ENCODE measurements around the gene SOCS3.

Gene SOCS3

GRCh38 chr17:78392295-78392694 is 32.4 kb upstream of the SOCS3 start:
- no peak for DNase-seq
- peaks cover 12% of the 10 kb centered on the region for H3K4me1 ChIP-seq (ENCODE audit: control insufficient read depth, insufficient read depth, low read length, poor library complexity, severe bottlenecking)
- H3K36me3 ChIP-seq (ENCODE audit: control insufficient read depth, insufficient read depth, low read length), result peaks cover 27% of the 10 kb centered on the region
- H3K4me3 ChIP-seq (ENCODE audit: insufficient read depth, low read depth, low read length, poor library complexity, severe bottlenecking), result no peak overlapping the region
- no peaks in the 10 kb centered on the region for H3K27me3 ChIP-seq (replicated peaks; ENCODE audit: control insufficient read depth, insufficient read depth, low read length, poor library complexity, severe bottlenecking)
- H3K27ac ChIP-seq (ENCODE audit: insufficient read depth, low read length, poor library complexity, severe bottlenecking), result no peak overlapping the region
- no peaks in the 10 kb centered on the region for H3K9me3 ChIP-seq (ENCODE audit: control insufficient read depth, low read length)

DNA sequence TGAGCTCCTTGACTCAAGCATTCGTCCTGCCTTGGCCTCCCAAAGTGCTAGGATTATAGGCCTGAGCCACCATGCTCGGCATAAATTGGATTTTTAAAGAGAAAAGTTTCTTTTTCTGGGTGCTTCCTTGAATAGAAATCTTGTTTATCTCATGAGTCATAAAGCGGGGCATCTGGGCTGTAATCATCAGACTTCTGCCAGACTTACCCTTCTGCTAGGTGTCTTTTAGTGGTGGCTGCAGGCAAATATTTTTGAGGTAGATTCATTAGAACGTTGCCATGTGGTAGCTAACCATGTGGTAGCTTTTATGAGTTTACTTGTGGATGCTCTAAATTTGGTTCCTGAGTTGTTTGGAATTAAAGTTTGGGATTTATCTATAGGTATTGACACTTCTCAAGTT is 32.0 kb upstream of the SOCS3 start:
- no peaks in the 10 kb centered on the region for H3K9me3 ChIP-seq (ENCODE audit: control insufficient read depth, low read length)
- peaks cover 14% of the 10 kb centered on the region for H3K4me1 ChIP-seq (ENCODE audit: control insufficient read depth, insufficient read depth, low read length, poor library complexity, severe bottlenecking)
- H3K36me3 ChIP-seq (ENCODE audit: control insufficient read depth, insufficient read depth, low read length), result peaks cover 22% of the 10 kb centered on the region
- no peak for DNase-seq
- no peak overlapping the region for H3K27ac ChIP-seq (ENCODE audit: insufficient read depth, low read length, poor library complexity, severe bottlenecking)
- H3K27me3 ChIP-seq (replicated peaks; ENCODE audit: control insufficient read depth, insufficient read depth, low read length, poor library complexity, severe bottlenecking), result no peaks in the 10 kb centered on the region
- H3K4me3 ChIP-seq (ENCODE audit: insufficient read depth, low read depth, low read length, poor library complexity, severe bottlenecking), result no peak overlapping the region

DNA sequence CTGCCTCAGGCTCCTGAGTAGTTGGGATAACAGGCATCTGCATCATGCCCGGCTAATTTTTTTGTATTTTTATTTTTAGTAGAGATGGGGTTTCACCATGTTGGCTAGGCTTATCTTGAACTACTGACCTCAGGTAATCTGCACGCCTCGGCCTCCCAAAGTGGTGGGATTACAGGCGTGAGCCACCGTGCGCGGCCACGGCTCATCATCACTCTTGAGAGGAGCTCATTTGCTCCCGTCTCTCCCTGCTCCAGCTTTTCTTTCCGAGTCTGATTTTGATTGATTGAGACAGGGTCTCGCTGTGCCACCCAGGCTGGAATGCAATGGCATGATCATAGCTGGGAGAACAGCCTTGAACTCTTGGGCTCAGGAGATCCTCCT is 31.2 kb upstream of the SOCS3 start:
- H3K27ac ChIP-seq (ENCODE audit: insufficient read depth, low read length, poor library complexity, severe bottlenecking), result no peak overlapping the region
- peaks cover 14% of the 10 kb centered on the region for H3K36me3 ChIP-seq (ENCODE audit: control insufficient read depth, insufficient read depth, low read length)
- no peak overlapping the region for H3K4me3 ChIP-seq (ENCODE audit: insufficient read depth, low read depth, low read length, poor library complexity, severe bottlenecking)
- DNase-seq, result no peak
- no peaks in the 10 kb centered on the region for H3K9me3 ChIP-seq (ENCODE audit: control insufficient read depth, low read length)
- H3K27me3 ChIP-seq (replicated peaks; ENCODE audit: control insufficient read depth, insufficient read depth, low read length, poor library complexity, severe bottlenecking), result no peaks in the 10 kb centered on the region
- H3K4me1 ChIP-seq (ENCODE audit: control insufficient read depth, insufficient read depth, low read length, poor library complexity, severe bottlenecking), result peaks cover 22% of the 10 kb centered on the region

GRCh38 chr17:78390241-78391050 is 30.6 kb upstream of the SOCS3 start:
- H3K9me3 ChIP-seq (ENCODE audit: control insufficient read depth, low read length), result no peaks in the 10 kb centered on the region
- H3K4me1 ChIP-seq (ENCODE audit: control insufficient read depth, insufficient read depth, low read length, poor library complexity, severe bottlenecking), result peaks cover 28% of the 10 kb centered on the region
- no peak overlapping the region for H3K4me3 ChIP-seq (ENCODE audit: insufficient read depth, low read depth, low read length, poor library complexity, severe bottlenecking)
- H3K27me3 ChIP-seq (replicated peaks; ENCODE audit: control insufficient read depth, insufficient read depth, low read length, poor library complexity, severe bottlenecking), result no peaks in the 10 kb centered on the region
- H3K27ac ChIP-seq (ENCODE audit: insufficient read depth, low read length, poor library complexity, severe bottlenecking), result no peak overlapping the region
- peaks cover 14% of the 10 kb centered on the region for H3K36me3 ChIP-seq (ENCODE audit: control insufficient read depth, insufficient read depth, low read length)
- no peak for DNase-seq

GRCh38 chr17:78387977-78388941 is 28.4 kb upstream of the SOCS3 start:
- no peak for DNase-seq
- Histone ChIP-seq H3K36me3 (ENCODE audit: control insufficient read depth, insufficient read depth, low read length) (peaks cover 5% of the 10 kb centered on the region), H3K9me3 (ENCODE audit: control insufficient read depth, low read length) (no peaks in the 10 kb centered on the region), H3K27ac (ENCODE audit: insufficient read depth, low read length, poor library complexity, severe bottlenecking) (no peak overlapping the region), H3K4me3 (ENCODE audit: insufficient read depth, low read depth, low read length, poor library complexity, severe bottlenecking) (no peak overlapping the region), H3K4me1 (ENCODE audit: control insufficient read depth, insufficient read depth, low read length, poor library complexity, severe bottlenecking) (peaks cover 50% of the 10 kb centered on the region), H3K27me3 (replicated peaks; ENCODE audit: control insufficient read depth, insufficient read depth, low read length, poor library complexity, severe bottlenecking) (no peaks in the 10 kb centered on the region)

- peaks cover 69% of the 10 kb centered on the region for H3K4me1 ChIP-seq (ENCODE audit: control insufficient read depth, insufficient read depth, low read length, poor library complexity, severe bottlenecking)
- H3K27me3 ChIP-seq (replicated peaks; ENCODE audit: control insufficient read depth, insufficient read depth, low read length, poor library complexity, severe bottlenecking), result no peaks in the 10 kb centered on the region
- DNase-seq, result no peak
- no peaks in the 10 kb centered on the region for H3K36me3 ChIP-seq (ENCODE audit: control insufficient read depth, insufficient read depth, low read length)
- peak overlapping the region; percentile 60 for H3K27ac ChIP-seq (ENCODE audit: insufficient read depth, low read length, poor library complexity, severe bottlenecking)
- no peak overlapping the region for H3K4me3 ChIP-seq (ENCODE audit: insufficient read depth, low read depth, low read length, poor library complexity, severe bottlenecking)
- no peaks in the 10 kb centered on the region for H3K9me3 ChIP-seq (ENCODE audit: control insufficient read depth, low read length)
Observed at GRCh38 chr17:78384479-78385175, 24.8 kb upstream of the SOCS3 start.

DNA sequence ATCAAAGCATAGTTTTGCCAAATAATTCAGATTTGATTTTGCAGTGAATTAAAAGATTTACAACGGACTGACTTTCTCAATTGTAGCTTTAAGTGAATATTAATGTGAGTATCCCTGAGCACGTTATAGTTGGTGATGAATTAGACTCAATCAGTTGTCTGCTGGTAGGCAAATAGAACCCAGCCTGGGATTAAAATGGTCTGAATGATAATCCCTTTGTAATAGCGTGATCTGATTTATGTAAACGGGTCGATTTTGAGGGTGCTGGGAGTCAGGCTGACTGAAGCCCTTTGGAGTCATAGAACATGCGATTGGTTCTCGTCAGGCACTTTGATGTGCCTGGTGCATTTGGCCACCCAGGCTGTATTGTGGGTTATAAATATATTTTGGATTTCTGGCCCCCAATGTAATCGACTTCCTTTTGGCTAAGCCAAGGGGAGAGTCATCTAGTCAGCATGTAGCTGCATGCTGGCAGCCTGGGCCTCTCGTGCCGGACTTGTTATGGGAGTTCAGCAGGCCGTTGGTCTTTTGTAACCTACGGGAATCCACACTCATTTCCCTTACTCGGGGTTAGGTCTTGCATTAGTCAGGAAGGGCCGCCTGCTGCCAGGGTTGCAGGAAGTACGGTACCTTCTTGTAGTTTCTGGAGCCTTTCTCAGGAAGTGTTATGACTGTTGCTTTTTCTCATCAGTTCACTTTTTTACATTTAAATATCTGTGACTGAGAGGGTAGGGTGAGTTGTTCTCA is 24.0 kb upstream of the SOCS3 start:
- Histone ChIP-seq H3K36me3 (ENCODE audit: control insufficient read depth, insufficient read depth, low read length) (no peaks in the 10 kb centered on the region), H3K9me3 (ENCODE audit: control insufficient read depth, low read length) (no peaks in the 10 kb centered on the region), H3K27ac (ENCODE audit: insufficient read depth, low read length, poor library complexity, severe bottlenecking) (peak overlapping the region; percentile 60), H3K4me1 (ENCODE audit: control insufficient read depth, insufficient read depth, low read length, poor library complexity, severe bottlenecking) (peaks cover 71% of the 10 kb centered on the region), H3K4me3 (ENCODE audit: insufficient read depth, low read depth, low read length, poor library complexity, severe bottlenecking) (no peak overlapping the region), H3K27me3 (replicated peaks; ENCODE audit: control insufficient read depth, insufficient read depth, low read length, poor library complexity, severe bottlenecking) (no peaks in the 10 kb centered on the region)
- DNase-seq, result no peak

- peak; percentile 40 to 60 (median 43) for DNase-seq
- peak overlapping the region; percentile 23 for H3K4me3 ChIP-seq (ENCODE audit: insufficient read depth, low read depth, low read length, poor library complexity, severe bottlenecking)
Observed at GRCh38 chr17:78381601-78382232, 21.8 kb upstream of the SOCS3 start.

DNA sequence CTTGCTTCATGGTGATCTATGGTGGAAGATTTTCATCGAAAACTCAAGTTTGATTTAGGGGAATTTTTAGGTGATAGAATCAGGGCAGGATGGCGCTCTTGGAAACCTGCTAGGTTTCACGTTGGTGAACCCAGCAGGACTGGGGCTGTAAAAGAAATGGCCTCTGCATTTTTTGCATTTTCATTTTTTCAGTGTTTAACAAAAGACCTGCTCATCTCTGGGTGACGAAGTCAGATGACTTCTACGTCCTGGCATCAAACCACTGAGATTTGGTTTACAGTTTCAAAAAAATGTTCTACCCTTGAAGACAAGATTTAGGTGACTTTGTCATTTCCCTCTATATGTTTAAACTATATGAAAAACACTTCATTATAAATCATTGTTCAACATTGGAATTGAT is 20.5 kb upstream of the SOCS3 start:
- Histone ChIP-seq H3K4me3 (ENCODE audit: insufficient read depth, low read depth, low read length, poor library complexity, severe bottlenecking) (no peak overlapping the region), H3K27ac (ENCODE audit: insufficient read depth, low read length, poor library complexity, severe bottlenecking) (no peak overlapping the region), H3K9me3 (ENCODE audit: control insufficient read depth, low read length) (no peaks in the 10 kb centered on the region), H3K36me3 (ENCODE audit: control insufficient read depth, insufficient read depth, low read length) (no peaks in the 10 kb centered on the region), H3K27me3 (replicated peaks; ENCODE audit: control insufficient read depth, insufficient read depth, low read length, poor library complexity, severe bottlenecking) (no peaks in the 10 kb centered on the region), H3K4me1 (ENCODE audit: control insufficient read depth, insufficient read depth, low read length, poor library complexity, severe bottlenecking) (peaks cover 52% of the 10 kb centered on the region)
- DNase-seq, result no peak

More at GRCh38 chr17:78381601-78382232, 21.8 kb upstream of the SOCS3 start:
- H3K27me3 ChIP-seq (replicated peaks; ENCODE audit: control insufficient read depth, insufficient read depth, low read length, poor library complexity, severe bottlenecking), result no peaks in the 10 kb centered on the region
- peaks cover 65% of the 10 kb centered on the region for H3K4me1 ChIP-seq (ENCODE audit: control insufficient read depth, insufficient read depth, low read length, poor library complexity, severe bottlenecking)
- H3K27ac ChIP-seq (ENCODE audit: insufficient read depth, low read length, poor library complexity, severe bottlenecking), result peak overlapping the region; percentile 55
- no peaks in the 10 kb centered on the region for H3K36me3 ChIP-seq (ENCODE audit: control insufficient read depth, insufficient read depth, low read length)
- no peaks in the 10 kb centered on the region for H3K9me3 ChIP-seq (ENCODE audit: control insufficient read depth, low read length)

All from effector memory CD4-positive, alpha-beta T cell (primary cell).